ENCODE results near the gene PPP2CA.

DNA sequence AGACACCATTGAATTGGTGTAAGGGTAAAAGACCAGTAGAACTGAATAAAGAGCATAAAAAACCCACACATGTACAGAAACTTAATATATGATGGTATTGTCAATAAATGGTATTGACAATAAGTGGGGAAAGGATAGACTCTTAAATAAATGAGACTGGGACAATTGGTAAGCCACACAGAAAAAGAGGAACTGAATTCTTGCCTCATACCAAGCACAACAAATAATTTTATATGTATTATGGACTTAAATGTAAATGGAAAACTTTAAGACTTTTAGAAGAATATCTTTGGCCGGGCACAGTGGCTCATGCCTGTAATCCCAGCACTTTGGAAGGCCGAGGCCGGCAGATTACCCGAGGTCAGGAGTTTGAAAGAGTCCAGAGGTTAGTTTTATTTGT is 37.9 kb upstream of the PPP2CA start:
- TF ChIP-seq, protein P1, sequence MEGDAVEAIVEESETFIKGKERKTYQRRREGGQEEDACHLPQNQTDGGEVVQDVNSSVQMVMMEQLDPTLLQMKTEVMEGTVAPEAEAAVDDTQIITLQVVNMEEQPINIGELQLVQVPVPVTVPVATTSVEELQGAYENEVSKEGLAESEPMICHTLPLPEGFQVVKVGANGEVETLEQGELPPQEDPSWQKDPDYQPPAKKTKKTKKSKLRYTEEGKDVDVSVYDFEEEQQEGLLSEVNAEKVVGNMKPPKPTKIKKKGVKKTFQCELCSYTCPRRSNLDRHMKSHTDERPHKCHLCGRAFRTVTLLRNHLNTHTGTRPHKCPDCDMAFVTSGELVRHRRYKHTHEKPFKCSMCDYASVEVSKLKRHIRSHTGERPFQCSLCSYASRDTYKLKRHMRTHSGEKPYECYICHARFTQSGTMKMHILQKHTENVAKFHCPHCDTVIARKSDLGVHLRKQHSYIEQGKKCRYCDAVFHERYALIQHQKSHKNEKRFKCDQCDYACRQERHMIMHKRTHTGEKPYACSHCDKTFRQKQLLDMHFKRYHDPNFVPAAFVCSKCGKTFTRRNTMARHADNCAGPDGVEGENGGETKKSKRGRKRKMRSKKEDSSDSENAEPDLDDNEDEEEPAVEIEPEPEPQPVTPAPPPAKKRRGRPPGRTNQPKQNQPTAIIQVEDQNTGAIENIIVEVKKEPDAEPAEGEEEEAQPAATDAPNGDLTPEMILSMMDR (IDR thresholded peaks at IDR 0.05 in 8 of 11, conservative IDR thresholded peaks at IDR 0.05 in 3 of 11): no peak
- TF ChIP-seq POLR2A (IDR thresholded peaks at IDR 0.05): no peak

Measured in spleen (tissue), 7 donors.